Measurements from ENCODE around the gene FSCN2. TPM values are rescaled to one million over a fixed set of nuclear protein-coding genes. Genes with fewer than 3 reads are reported as not detected.

The FSCN2 gene
- total RNA-seq (0.47 TPM), polyA plus RNA-seq (0.87 TPM)
- long read RNA-seq, donor 1, result 0 reads
- long read RNA-seq, donor 2, result 0 reads
- long read RNA-seq, donor 3, partial matches to known transcripts, result 0 of 1 reads
- long read RNA-seq, donor 3, other reads (novel, unspliced or antisense), result 0 of 1 reads
- long read RNA-seq, donor 4, result 0 reads
- long read RNA-seq, donor 5, partial matches to known transcripts, result 0 of 1 reads
- long read RNA-seq, donor 5, other reads (novel, unspliced or antisense), result 0 of 1 reads
- long read RNA-seq, donor 6, partial matches to known transcripts, result 0 of 1 reads
- long read RNA-seq, donor 6, other reads (novel, unspliced or antisense), result 0 of 1 reads
- long read RNA-seq, donor 7, result 0 reads
- long read RNA-seq, donor 8, result 0 reads
- long read RNA-seq, donor 9, result 0 reads
- long read RNA-seq, donor 10, result 0 reads

GRCh38 chr17:81527591-81528383, at the start of gene FSCN2:
Gene FSCN2 (plus strand): TSS chr17:81528377. CDS start chr17:81528532, 155 bp downstream.
- DNase-seq (ENCODE audit: low read depth in 6 of 9, low spot score in 9 of 9), result no peak
- Histone ChIP-seq H3K27me3 (ENCODE audit: control insufficient read depth in 2 of 2, insufficient read depth in 1 of 2, low read length in 1 of 2) (peaks cover 3 to 68% of the 10 kb centered on the region in 2 donors), H3K4me3 (ENCODE audit: low read length in 2 of 2) (no peak within 1 kb of the TSS), H3K4me1 (ENCODE audit: control insufficient read depth in 2 of 2, insufficient read depth in 2 of 2, low read length in 2 of 2) (peaks cover 0 to 8% of the 10 kb centered on the region in 2 donors), H3K27ac (ENCODE audit: low read depth in 1 of 2, low read length in 1 of 2) (no peak within 1 kb of the TSS), H3K9me3 (ENCODE audit: control insufficient read depth in 2 of 2, insufficient read depth in 1 of 2, low read length in 1 of 2) (peaks cover 0 to 9% of the 10 kb centered on the region in 2 donors), H3K36me3 (ENCODE audit: control insufficient read depth in 2 of 2, insufficient read depth in 2 of 2, low read length in 1 of 2) (no peaks in the 10 kb centered on the region)
- 80% methylated on average over 42 of the region's 42 CpGs for WGBS

GRCh38 chr17:81479175-81480071, 48.8 kb upstream of the FSCN2 start:
- Histone ChIP-seq H3K27ac (ENCODE audit: low read depth in 1 of 2, low read length in 1 of 2) (no peak overlapping the region), H3K9me3 (ENCODE audit: control insufficient read depth in 2 of 2, insufficient read depth in 1 of 2, low read length in 1 of 2) (peaks cover 0 to 11% of the 10 kb centered on the region in 2 donors), H3K27me3 (ENCODE audit: control insufficient read depth in 2 of 2, insufficient read depth in 1 of 2, low read length in 1 of 2) (peaks cover 0 to 39% of the 10 kb centered on the region in 2 donors), H3K4me1 (ENCODE audit: control insufficient read depth in 2 of 2, insufficient read depth in 2 of 2, low read length in 2 of 2) (peaks cover 27 to 50% of the 10 kb centered on the region in 2 donors), H3K4me3 (ENCODE audit: low read length in 2 of 2) (no peak overlapping the region), H3K36me3 (ENCODE audit: control insufficient read depth in 2 of 2, insufficient read depth in 2 of 2, low read length in 1 of 2) (no peaks in the 10 kb centered on the region)
- 90% methylated on average over 20 of the region's 20 CpGs for WGBS
- no peak for DNase-seq (ENCODE audit: low read depth in 6 of 9, low spot score in 9 of 9)

- Histone ChIP-seq H3K27me3 (ENCODE audit: control insufficient read depth in 2 of 2, insufficient read depth in 1 of 2, low read length in 1 of 2) (peaks cover 0 to 42% of the 10 kb centered on the region in 2 donors), H3K4me3 (ENCODE audit: low read length in 2 of 2) (no peak overlapping the region), H3K9me3 (ENCODE audit: control insufficient read depth in 2 of 2, insufficient read depth in 1 of 2, low read length in 1 of 2) (peaks cover 0 to 11% of the 10 kb centered on the region in 2 donors), H3K27ac (ENCODE audit: low read depth in 1 of 2, low read length in 1 of 2) (no peak overlapping the region), H3K4me1 (ENCODE audit: control insufficient read depth in 2 of 2, insufficient read depth in 2 of 2, low read length in 2 of 2) (peaks cover 30 to 57% of the 10 kb centered on the region in 2 donors), H3K36me3 (ENCODE audit: control insufficient read depth in 2 of 2, insufficient read depth in 2 of 2, low read length in 1 of 2) (no peaks in the 10 kb centered on the region)
- 89% methylated on average over 21 of the region's 21 CpGs for WGBS
- no peak for DNase-seq (ENCODE audit: low read depth in 6 of 9, low spot score in 9 of 9)
Observed at GRCh38 chr17:81480140-81481072, 47.8 kb upstream of the FSCN2 start.

GRCh38 chr17:81481073-81481799, 46.9 kb upstream of the FSCN2 start:
- WGBS, result 2% methylated on average over 94 of the region's 94 CpGs
- Histone ChIP-seq H3K36me3 (ENCODE audit: control insufficient read depth in 2 of 2, insufficient read depth in 2 of 2, low read length in 1 of 2) (no peaks in the 10 kb centered on the region), H3K9me3 (ENCODE audit: control insufficient read depth in 2 of 2, insufficient read depth in 1 of 2, low read length in 1 of 2) (peaks cover 0 to 11% of the 10 kb centered on the region in 2 donors), H3K27ac (ENCODE audit: low read depth in 1 of 2, low read length in 1 of 2) (peak overlapping the region; percentile 24 to 37), H3K4me1 (ENCODE audit: control insufficient read depth in 2 of 2, insufficient read depth in 2 of 2, low read length in 2 of 2) (peaks cover 30 to 60% of the 10 kb centered on the region in 2 donors), H3K27me3 (ENCODE audit: control insufficient read depth in 2 of 2, insufficient read depth in 1 of 2, low read length in 1 of 2) (peaks cover 0 to 42% of the 10 kb centered on the region in 2 donors), H3K4me3 (ENCODE audit: low read length in 2 of 2) (peak overlapping the region; percentile 35 to 63)
- DNase-seq (ENCODE audit: low read depth in 6 of 9, low spot score in 9 of 9), result peak in 8 of 9 donors; percentile 62 to 93 (median 83)

GRCh38 chr17:81481815-81482505, 46.2 kb upstream of the FSCN2 start:
- Histone ChIP-seq H3K27me3 (ENCODE audit: control insufficient read depth in 2 of 2, insufficient read depth in 1 of 2, low read length in 1 of 2) (peaks cover 0 to 42% of the 10 kb centered on the region in 2 donors), H3K4me1 (ENCODE audit: control insufficient read depth in 2 of 2, insufficient read depth in 2 of 2, low read length in 2 of 2) (peaks cover 30 to 63% of the 10 kb centered on the region in 2 donors), H3K36me3 (ENCODE audit: control insufficient read depth in 2 of 2, insufficient read depth in 2 of 2, low read length in 1 of 2) (no peaks in the 10 kb centered on the region), H3K9me3 (ENCODE audit: control insufficient read depth in 2 of 2, insufficient read depth in 1 of 2, low read length in 1 of 2) (peaks cover 0 to 10% of the 10 kb centered on the region in 2 donors), H3K27ac (ENCODE audit: low read depth in 1 of 2, low read length in 1 of 2) (peak overlapping the region in 1 of 2 donors; percentile 48), H3K4me3 (ENCODE audit: low read length in 2 of 2) (peak overlapping the region; percentile 35 to 63)
- no peak for DNase-seq (ENCODE audit: low read depth in 6 of 9, low spot score in 9 of 9)
- 51% methylated on average over 18 of the region's 18 CpGs for WGBS

- peak overlapping the region in 1 of 2 donors; percentile 1 for H3K4me3 ChIP-seq (ENCODE audit: low read length in 2 of 2)
- H3K4me1 ChIP-seq (ENCODE audit: control insufficient read depth in 2 of 2, insufficient read depth in 2 of 2, low read length in 2 of 2), result peaks cover 37 to 70% of the 10 kb centered on the region in 2 donors
- no peaks in the 10 kb centered on the region for H3K36me3 ChIP-seq (ENCODE audit: control insufficient read depth in 2 of 2, insufficient read depth in 2 of 2, low read length in 1 of 2)
- H3K27me3 ChIP-seq (ENCODE audit: control insufficient read depth in 2 of 2, insufficient read depth in 1 of 2, low read length in 1 of 2), result peaks cover 0 to 42% of the 10 kb centered on the region in 2 donors
- DNase-seq (ENCODE audit: low read depth in 6 of 9, low spot score in 9 of 9), result peak in 1 of 9 donors; percentile 49
- WGBS, result 39% methylated on average over 11 of the region's 11 CpGs
- peak overlapping the region in 1 of 2 donors; percentile 71 for H3K27ac ChIP-seq (ENCODE audit: low read depth in 1 of 2, low read length in 1 of 2)
- H3K9me3 ChIP-seq (ENCODE audit: control insufficient read depth in 2 of 2, insufficient read depth in 1 of 2, low read length in 1 of 2), result peaks cover 0 to 6% of the 10 kb centered on the region in 2 donors
Observed at GRCh38 chr17:81482673-81483072, 45.5 kb upstream of the FSCN2 start.
